OCI-LY3 (cell line): ENCODE measurements around the gene NXN.

ENCODE experiments used
- H2AFZ ChIP-seq: fragments of 200-600, 300-600 bp; shearing (Covaris generic); 2 replicates; pipeline ENCODE4 v1.6.0; 2014; ENCODE audit warnings: antibody characterized with exemption, low read depth, low read length
- H3K27ac ChIP-seq: fragments of 200-600, 300-600 bp; sonication (generic); 2 replicates; pipeline ENCODE4 v1.5.1; 2014; ENCODE audit warnings: mild to moderate bottlenecking, low read length, moderate library complexity, mixed read lengths
- H3K27me3 ChIP-seq: fragments of 200-600, 300-600 bp; sonication (generic); 2 replicates; pipeline ENCODE4 v1.6.1; 2014; ENCODE audit warnings: low read depth, low read length, mixed read lengths
- H3K36me3 ChIP-seq: fragments of 200-600, 300-600 bp; sonication (generic); replicated peaks from 2 replicates; pipeline ENCODE3; 2014; ENCODE audit warnings: low read depth, low read length, mixed read lengths
- H3K4me1 ChIP-seq: fragments of 300-600, 200-600 bp; sonication (generic); 2 replicates; pipeline ENCODE4 v1.6.1; 2014; ENCODE audit warnings: low read length, mixed read lengths
- H3K4me2 ChIP-seq: fragments of 200-600, 300-600 bp; sonication (generic); 2 replicates; pipeline ENCODE4 v1.6.1; 2014; ENCODE audit warnings: low read length, mixed read lengths
- H3K4me3 ChIP-seq: fragments of 300-600, 200-600 bp; sonication (generic); 2 replicates; pipeline ENCODE4 v1.5.1; 2014; ENCODE audit warnings: antibody characterized with exemption, mild to moderate bottlenecking, low read length, moderate library complexity
- H3K79me2 ChIP-seq: fragments of 300-600, 200-600 bp; shearing (Covaris generic); 2 replicates; pipeline ENCODE4 v1.6.1; 2014; ENCODE audit warnings: mild to moderate bottlenecking, low read length, mixed read lengths
- H3K9ac ChIP-seq: fragments of 300-600, 200-600 bp; shearing (Covaris generic); 2 replicates; pipeline ENCODE4 v1.6.0; 2014; ENCODE audit warnings: mild to moderate bottlenecking, low read length, moderate library complexity
- H3K9me3 ChIP-seq: fragments of 200-600, 300-600 bp; shearing (Covaris generic); 2 replicates; pipeline ENCODE4 v1.6.1; 2014; ENCODE audit warnings: low read length, mixed read lengths; ENCODE audit not compliant: insufficient read depth
- H4K20me1 ChIP-seq: fragments of 200-600, 300-600 bp; sonication (generic); 2 replicates; pipeline ENCODE4 v1.6.1; 2016; ENCODE audit warnings: low read length, mixed read lengths; ENCODE audit not compliant: insufficient read depth
- CTCF ChIP-seq: fragments of 200-600, 300-600 bp; sonication (generic); IDR thresholded peaks from 2 replicates; pipeline ENCODE4 v1.5.1; 2014; ENCODE audit warnings: antibody characterized with exemption, low read length, low read depth
- EZH2phosphoT487 ChIP-seq: fragments of 200-600 bp; shearing (Covaris generic); IDR thresholded peaks from 2 replicates; pipeline ENCODE4 v1.6.1; 2018; ENCODE audit warnings: antibody characterized with exemption, mixed run types, low read depth

NXN gene

GRCh38 chr17:828761-829160 lies 150.8 kb downstream of the NXN start:
- no peaks in the 10 kb centered on the region for H4K20me1 ChIP-seq
- H3K4me1 ChIP-seq: no peaks in the 10 kb centered on the region
- H3K27ac ChIP-seq: no peak overlapping the region
- no peak for TF ChIP-seq EZH2phosphoT487
- no peak for TF ChIP-seq CTCF
- H2AFZ ChIP-seq: no peak overlapping the region
- no peaks in the 10 kb centered on the region for H3K36me3 ChIP-seq
- H3K9me3 ChIP-seq: no peaks in the 10 kb centered on the region
- no peak overlapping the region for H3K4me3 ChIP-seq
- H3K27me3 ChIP-seq: no peaks in the 10 kb centered on the region
- H3K79me2 ChIP-seq: no peaks in the 10 kb centered on the region
- no peak overlapping the region for H3K4me2 ChIP-seq
- no peak overlapping the region for H3K9ac ChIP-seq

- Histone ChIP-seq H3K9me3 (no peaks in the 10 kb centered on the region), H4K20me1 (no peaks in the 10 kb centered on the region), H3K27me3 (no peaks in the 10 kb centered on the region), H3K4me1 (no peaks in the 10 kb centered on the region), H3K9ac (no peak overlapping the region), H3K4me2 (no peak overlapping the region), H2AFZ (no peak overlapping the region), H3K79me2 (no peaks in the 10 kb centered on the region), H3K4me3 (no peak overlapping the region), H3K36me3 (no peaks in the 10 kb centered on the region), H3K27ac (no peak overlapping the region)
- TF ChIP-seq CTCF (no peak), EZH2phosphoT487 (no peak)
Measured at GRCh38 chr17:826778-827177, 152.8 kb downstream of the NXN start.

GRCh38 chr17:825216-825615 lies 154.4 kb downstream of the NXN start:
- no peaks in the 10 kb centered on the region for H3K4me1 ChIP-seq
- H3K9me3 ChIP-seq: no peaks in the 10 kb centered on the region
- H2AFZ ChIP-seq: no peak overlapping the region
- no peaks in the 10 kb centered on the region for H4K20me1 ChIP-seq
- H3K27me3 ChIP-seq: no peaks in the 10 kb centered on the region
- no peak overlapping the region for H3K4me3 ChIP-seq
- H3K36me3 ChIP-seq: no peaks in the 10 kb centered on the region
- H3K9ac ChIP-seq: no peak overlapping the region
- H3K79me2 ChIP-seq: no peaks in the 10 kb centered on the region
- TF ChIP-seq CTCF (no peak), EZH2phosphoT487 (no peak)
- H3K27ac ChIP-seq: no peak overlapping the region
- no peak overlapping the region for H3K4me2 ChIP-seq

GRCh38 chr17:824378-824777 lies 155.2 kb downstream of the NXN start:
- TF ChIP-seq EZH2phosphoT487 (no peak), CTCF (no peak)
- no peaks in the 10 kb centered on the region for H4K20me1 ChIP-seq
- H3K4me3 ChIP-seq: no peak overlapping the region
- H3K9me3 ChIP-seq: no peaks in the 10 kb centered on the region
- no peak overlapping the region for H3K4me2 ChIP-seq
- H3K9ac ChIP-seq: no peak overlapping the region
- no peaks in the 10 kb centered on the region for H3K36me3 ChIP-seq
- H3K4me1 ChIP-seq: no peaks in the 10 kb centered on the region
- no peak overlapping the region for H3K27ac ChIP-seq
- H3K27me3 ChIP-seq: no peaks in the 10 kb centered on the region
- no peaks in the 10 kb centered on the region for H3K79me2 ChIP-seq
- H2AFZ ChIP-seq: no peak overlapping the region
